SK-N-SH treated with all-trans-retinoic acid at 6 μM for 48 hours (cell line): Measurements from ENCODE around the gene SGCA.

ENCODE experiments used
- ARNTL ChIP-seq: fragments of 450-650 bp; formaldehyde crosslinking; IDR thresholded peaks from 2 replicates; pipeline ENCODE4 v1.5.0; 2020; ENCODE audit warnings: low read depth, mild to moderate bottlenecking, moderate library complexity, borderline replicate concordance
- ISL1 ChIP-seq: fragments of 250-450 bp; sonication (Bioruptor Pico); IDR thresholded peaks from 2 replicates; pipeline ENCODE4 v2.1.2; 2022; ENCODE audit warnings: mild to moderate bottlenecking, moderate library complexity
- OSR1 ChIP-seq: fragments of 250-450 bp; sonication (Bioruptor Pico); IDR thresholded peaks from 2 replicates; pipeline ENCODE4 v1.8.0; 2022; ENCODE audit warnings: moderate library complexity, mild to moderate bottlenecking, inconsistent platforms
- PATZ1 ChIP-seq: fragments of 250-450 bp; sonication (Bioruptor Pico); IDR thresholded peaks from 2 replicates; pipeline ENCODE4 v1.8.0; 2020; ENCODE audit warnings: mild to moderate bottlenecking, moderate library complexity, borderline replicate concordance
- RARB ChIP-seq: fragments of 250-450 bp; sonication (Bioruptor Pico); IDR thresholded peaks from 2 replicates; pipeline ENCODE4 v1.8.0; 2021; ENCODE audit warnings: mild to moderate bottlenecking, moderate library complexity
- SNAI2 ChIP-seq: fragments of 250-450 bp; sonication (Bioruptor Pico); IDR thresholded peaks from 2 replicates; pipeline ENCODE4 v1.5.0; 2020; ENCODE audit warnings: mild to moderate bottlenecking, moderate library complexity
- TOX ChIP-seq: fragments of 250-450 bp; sonication (Bioruptor Pico); IDR thresholded peaks from 2 replicates; pipeline ENCODE4 v1.8.0; 2021; ENCODE audit warnings: mild to moderate bottlenecking, moderate library complexity, borderline replicate concordance
- ZC3H10 ChIP-seq: fragments of 250-450 bp; sonication (Bioruptor Pico); IDR thresholded peaks from 2 replicates; pipeline ENCODE4 v1.5.1; 2021; ENCODE audit warnings: mild to moderate bottlenecking, moderate library complexity

- no peak for TF ChIP-seq ARNTL
- TF ChIP-seq OSR1 (CRISPR knock-in tag), result no peak
- no peak for TF ChIP-seq SNAI2 (CRISPR knock-in tag)
- no peak for TF ChIP-seq ZC3H10 (CRISPR knock-in tag)
- TF ChIP-seq ISL1 (CRISPR knock-in tag), result no peak
- no peak for TF ChIP-seq RARB (CRISPR knock-in tag)
- TF ChIP-seq TOX (CRISPR knock-in tag), result no peak
- TF ChIP-seq PATZ1 (CRISPR knock-in tag), result no peak
These were observed 47.0 kb upstream of the SGCA start for GRCh38 chr17:50118828-50119218.
